Spleen (tissue), 11 donors: ENCODE results near the gene STARD13. TPM values are rescaled to one million over a fixed set of nuclear protein-coding genes. Genes with fewer than 3 reads are reported as not detected.

Experiments used
- DNase-seq: peaks from one replicate; pipeline ENCODE4 v3.0.0-alpha.2; 2020
- H3K27ac ChIP-seq, 8 donors: fragments of 200-600 bp; sonication (generic) in 7 of 8; 1 replicate in 4 of 8; 2 replicates in 4 of 8; pipeline versions ENCODE4 v1.5.0 to v1.8.0; 2016 to 2021; ENCODE audit warnings: inconsistent platforms in 4 of 8, mild to moderate bottlenecking in 4 of 8, moderate library complexity in 1 of 8
- H3K27me3 ChIP-seq, 7 donors: fragments of 200-600 bp; sonication (generic) in 6 of 7; replicated peaks in 1 of 7; 1 replicate in 4 of 7; 2 replicates in 3 of 7; pipeline versions ENCODE4 v1.5.0 to v1.8.0; 2016 to 2021; ENCODE audit warnings: inconsistent platforms in 3 of 7, mild to moderate bottlenecking in 1 of 7
- H3K36me3 ChIP-seq, 6 donors: fragments of 200-600 bp; sonication (generic) in 5 of 6; 1 replicate in 4 of 6; 2 replicates in 2 of 6; pipeline versions ENCODE4 v1.5.0 to v1.8.0; 2016 to 2021; ENCODE audit warnings: inconsistent platforms in 2 of 6
- H3K4me1 ChIP-seq, 6 donors: fragments of 200-600 bp; sonication (generic) in 5 of 6; 1 replicate in 3 of 6; 2 replicates in 3 of 6; pipeline versions ENCODE4 v1.5.0 to v1.8.0; 2016 to 2021; ENCODE audit warnings: inconsistent platforms in 3 of 6
- H3K4me3 ChIP-seq, 8 donors: fragments of 200-600 bp; sonication (generic) in 7 of 8; 1 replicate in 4 of 8; 2 replicates in 4 of 8; pipeline versions ENCODE4 v1.5.0 to v1.8.0; 2016 to 2021; ENCODE audit warnings: inconsistent platforms in 4 of 8, mild to moderate bottlenecking in 4 of 8, moderate library complexity in 2 of 8
- H3K9me3 ChIP-seq, 8 donors: fragments of 200-600 bp; sonication (generic) in 7 of 8; 1 replicate in 4 of 8; 2 replicates in 4 of 8; pipeline versions ENCODE4 v1.5.0 to v1.8.0; 2016 to 2021; ENCODE audit warnings: inconsistent platforms in 4 of 8
- POLR2A ChIP-seq, 3 donors: fragments of 450-650 bp; IDR thresholded peaks; one replicate each; pipeline ENCODE4 v1.5.1; 2017; ENCODE audit warnings: antibody characterized with exemption in 3 of 3, mild to moderate bottlenecking in 1 of 3
- POLR2AphosphoS5 ChIP-seq, 3 donors: sonication (generic); formaldehyde crosslinking; IDR thresholded peaks; one replicate each; pipeline ENCODE4 v1.5.1; 2017; ENCODE audit warnings: antibody characterized with exemption in 3 of 3
- WGBS, 5 donors: extraction: QIAGEN DNeasy Blood & Tissue Kit in 3 of 5; methylation state at CpG; one replicate each; pipeline versions ENCODE4 v1.1.5 to v1.1.7; 2013 to 2018; 5-methylcytosine and 5-hydroxymethylcytosine counted together
- intact Hi-C: fragments of 100-400 bp; cut with DNase I; formaldehyde crosslinking; loops from one replicate; pipeline ENCODE4 v1.15.0; 2023; ENCODE audit warnings: low total_unique reads
- polyA plus RNA-seq, 3 donors: library from polyadenylated mRNA; stranded (reverse); fragments of 200-250 nt; gene quantifications; one replicate each; pipeline ENCODE4 v1.2.1, GENCODE V29; 2013
- total RNA-seq, 7 donors: library from RNA; depleted of rRNA in 3 of 7; stranded (reverse); fragments of >200 nt in 3 of 7; fragmentation: NEBNext Ultra II Directional in 4 of 7; extraction: Animal tissue kit (Norgen Biotek cat#: 25700) in 4 of 7; gene quantifications; one replicate each; pipeline versions ENCODE4 v1.1.0 to v1.2.1, GENCODE V29; 2016 to 2021
- TF ChIP-seq, protein P1 (sequence below), 11 experiments: fragments of 200-600 bp in 7 of 11; fragments of 450-650 bp in 4 of 11; sonication (generic) in 4 of 11; IDR thresholded peaks in 8 of 11; conservative IDR thresholded peaks in 3 of 11; 1 replicate in 7 of 11; 2 replicates in 4 of 11; pipeline versions ENCODE4 v1.4.0 to v1.8.0; 2016 to 2021; ENCODE audit warnings: antibody characterized with exemption in 11 of 11, inconsistent platforms in 4 of 11, mild to moderate bottlenecking in 1 of 11
- donor health status: healthy with polysubstance abuse.
- donor health status: DM: no; HTN: no; CAD: no; lungs with moderate emphysema.
- donor health status: DM: no; HTN: no; CAD: no.
- donor health status: Bipolar disorder and iron deficiency.
- donor health status: healthy.
- donor health status: DM: no; HTN: no; CAD: no.
- donor health status: DM: yes; HTN: yes; CAD: no.

STARD13 gene
- total and polyA plus RNA-seq, 10 donors = 1.4 to 58.1 (median 26.7) TPM

DNA sequence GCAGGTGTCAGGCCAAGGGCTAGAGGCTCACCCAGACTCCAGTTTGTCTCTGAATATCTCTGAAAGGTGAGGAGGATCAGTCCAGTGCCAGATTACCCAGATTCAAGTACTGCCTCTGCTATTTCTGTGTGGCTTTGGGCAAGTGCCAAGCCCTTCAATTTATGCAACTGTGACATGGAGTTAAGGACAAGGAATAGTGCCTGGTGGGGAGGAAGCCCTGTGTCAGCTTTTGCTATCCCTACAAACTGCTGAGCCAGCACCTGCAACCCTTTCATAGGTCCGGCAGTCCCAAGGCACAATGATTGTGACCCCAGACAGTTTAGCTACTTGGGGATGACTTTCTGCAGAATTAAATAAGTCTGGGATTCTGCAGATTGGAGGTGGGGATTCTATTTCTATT lies 146.4 kb downstream of the STARD13 start:
- Histone ChIP-seq H3K27ac (no peak overlapping the region), H3K4me3 (no peak overlapping the region), H3K9me3 (peaks cover 0 to 20% (median 9%) of the 10 kb centered on the region in 8 donors), H3K36me3 (peaks cover 0 to 30% (median 2%) of the 10 kb centered on the region in 6 donors), H3K27me3 (no peaks in the 10 kb centered on the region), H3K4me1 (peaks cover 0 to 9% (median 0%) of the 10 kb centered on the region in 6 donors)
- no peak for DNase-seq
- WGBS, 5 donors = 30 to 67% (median 55%) methylated on average over 1 of the region's 1 CpG
- intact Hi-C loops = no loop called here
- TF ChIP-seq, protein P1, sequence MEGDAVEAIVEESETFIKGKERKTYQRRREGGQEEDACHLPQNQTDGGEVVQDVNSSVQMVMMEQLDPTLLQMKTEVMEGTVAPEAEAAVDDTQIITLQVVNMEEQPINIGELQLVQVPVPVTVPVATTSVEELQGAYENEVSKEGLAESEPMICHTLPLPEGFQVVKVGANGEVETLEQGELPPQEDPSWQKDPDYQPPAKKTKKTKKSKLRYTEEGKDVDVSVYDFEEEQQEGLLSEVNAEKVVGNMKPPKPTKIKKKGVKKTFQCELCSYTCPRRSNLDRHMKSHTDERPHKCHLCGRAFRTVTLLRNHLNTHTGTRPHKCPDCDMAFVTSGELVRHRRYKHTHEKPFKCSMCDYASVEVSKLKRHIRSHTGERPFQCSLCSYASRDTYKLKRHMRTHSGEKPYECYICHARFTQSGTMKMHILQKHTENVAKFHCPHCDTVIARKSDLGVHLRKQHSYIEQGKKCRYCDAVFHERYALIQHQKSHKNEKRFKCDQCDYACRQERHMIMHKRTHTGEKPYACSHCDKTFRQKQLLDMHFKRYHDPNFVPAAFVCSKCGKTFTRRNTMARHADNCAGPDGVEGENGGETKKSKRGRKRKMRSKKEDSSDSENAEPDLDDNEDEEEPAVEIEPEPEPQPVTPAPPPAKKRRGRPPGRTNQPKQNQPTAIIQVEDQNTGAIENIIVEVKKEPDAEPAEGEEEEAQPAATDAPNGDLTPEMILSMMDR (IDR thresholded peaks at IDR 0.05 in 8 of 11, conservative IDR thresholded peaks at IDR 0.05 in 3 of 11) = no peak
- no peak for TF ChIP-seq POLR2A (IDR thresholded peaks at IDR 0.05)
- TF ChIP-seq POLR2AphosphoS5 (IDR thresholded peaks at IDR 0.05) = peak in 1 of 3 donors; percentile 34

DNA sequence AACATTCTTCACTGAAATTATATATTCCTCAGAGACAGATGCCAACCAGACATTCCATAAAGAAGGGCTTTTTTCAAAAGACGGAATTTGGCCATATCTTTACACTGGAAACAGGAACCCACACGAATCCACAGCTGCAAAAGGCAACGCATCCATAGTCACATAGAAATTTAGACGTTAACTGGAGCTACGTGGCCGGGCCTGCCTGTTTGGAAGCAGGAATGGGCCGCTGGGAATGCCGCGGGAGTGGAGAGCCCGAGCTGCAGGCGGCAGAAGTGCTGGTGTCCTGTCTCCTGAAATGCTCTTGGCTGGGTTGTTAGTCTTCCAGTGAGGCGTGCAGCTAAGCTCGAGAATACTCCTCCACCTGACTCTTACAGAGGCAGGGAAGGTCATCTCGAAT lies 147.1 kb downstream of the STARD13 start:
- no peaks in the 10 kb centered on the region for H3K27me3 ChIP-seq
- peaks cover 0 to 30% (median 2%) of the 10 kb centered on the region in 6 donors for H3K36me3 ChIP-seq
- no peak for TF ChIP-seq POLR2AphosphoS5 (IDR thresholded peaks at IDR 0.05)
- TF ChIP-seq POLR2A (IDR thresholded peaks at IDR 0.05) = no peak
- TF ChIP-seq, protein P1 (IDR thresholded peaks at IDR 0.05 in 8 of 11, conservative IDR thresholded peaks at IDR 0.05 in 3 of 11) = no peak
- intact Hi-C loops = no loop called here
- H3K9me3 ChIP-seq = peaks cover 0 to 20% (median 9%) of the 10 kb centered on the region in 8 donors
- no peak overlapping the region for H3K27ac ChIP-seq
- H3K4me1 ChIP-seq = peaks cover 0 to 9% (median 0%) of the 10 kb centered on the region in 6 donors
- 83 to 90% (median 89%) methylated on average over 13 to 14 of the region's 14 CpGs for WGBS, 5 donors
- no peak overlapping the region for H3K4me3 ChIP-seq
- no peak for DNase-seq

DNA sequence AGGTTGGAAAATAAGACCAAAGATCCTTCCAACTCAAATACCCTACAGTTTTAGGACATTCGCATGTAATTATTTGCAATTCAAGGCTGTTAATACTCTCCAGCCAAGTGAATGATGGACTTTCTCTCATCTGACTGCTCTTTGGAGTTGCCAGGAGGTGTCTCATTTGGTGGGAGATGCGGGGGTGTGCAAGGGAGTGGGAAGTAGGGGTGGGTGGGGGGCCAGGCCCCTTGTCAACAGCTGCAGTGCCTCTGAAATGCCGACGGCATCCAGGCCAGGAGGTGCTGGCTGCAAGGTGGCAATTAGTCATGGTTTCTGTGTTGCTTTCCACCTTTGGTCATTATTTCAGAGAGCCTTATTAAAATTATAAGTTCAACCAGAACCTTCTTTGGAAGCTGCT lies 147.8 kb downstream of the STARD13 start:
- DNase-seq = no peak
- Histone ChIP-seq H3K27ac (no peak overlapping the region), H3K4me3 (no peak overlapping the region), H3K9me3 (peaks cover 0 to 20% (median 9%) of the 10 kb centered on the region in 8 donors), H3K27me3 (no peaks in the 10 kb centered on the region), H3K36me3 (peaks cover 0 to 30% (median 2%) of the 10 kb centered on the region in 6 donors), H3K4me1 (peaks cover 0 to 9% (median 0%) of the 10 kb centered on the region in 6 donors)
- TF ChIP-seq POLR2AphosphoS5 (IDR thresholded peaks at IDR 0.05) (no peak), POLR2A (IDR thresholded peaks at IDR 0.05) (no peak)
- TF ChIP-seq, protein P1 (IDR thresholded peaks at IDR 0.05 in 8 of 11, conservative IDR thresholded peaks at IDR 0.05 in 3 of 11) = no peak
- WGBS, 5 donors = 78 to 94% (median 85%) methylated on average over 4 of the region's 4 CpGs
- intact Hi-C loops = no loop called here

DNA sequence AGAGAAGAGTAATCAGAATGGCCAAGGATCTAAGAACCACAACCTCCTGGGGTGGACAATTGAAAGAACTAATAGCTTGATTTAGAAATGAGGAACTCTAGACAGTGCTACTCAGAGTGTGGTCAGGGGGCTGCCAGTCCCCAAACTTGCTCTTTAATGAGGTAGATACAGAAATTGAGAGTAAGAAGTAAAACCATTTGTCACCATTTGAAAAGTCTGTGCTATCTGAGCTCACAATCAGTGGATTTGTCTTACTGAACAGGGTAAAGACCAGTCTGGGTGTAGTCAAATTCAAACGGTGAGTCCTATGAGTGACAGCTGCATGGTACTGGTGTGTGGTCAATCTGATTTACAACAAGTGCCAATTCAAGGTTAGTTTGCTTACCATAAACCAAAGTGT lies 150.5 kb downstream of the STARD13 start:
- DNase-seq = no peak
- intact Hi-C loops = no loop called here
- 70 to 91% (median 84%) methylated on average over 1 of the region's 1 CpG for WGBS, 5 donors
- H3K4me3 ChIP-seq = no peak overlapping the region
- no peak for TF ChIP-seq POLR2A (IDR thresholded peaks at IDR 0.05)
- TF ChIP-seq, protein P1 (IDR thresholded peaks at IDR 0.05 in 8 of 11, conservative IDR thresholded peaks at IDR 0.05 in 3 of 11) = no peak
- TF ChIP-seq POLR2AphosphoS5 (IDR thresholded peaks at IDR 0.05) = no peak
- H3K9me3 ChIP-seq = peaks cover 0 to 20% (median 9%) of the 10 kb centered on the region in 8 donors
- no peak overlapping the region for H3K27ac ChIP-seq
- H3K4me1 ChIP-seq = peaks cover 0 to 17% (median 0%) of the 10 kb centered on the region in 6 donors
- no peaks in the 10 kb centered on the region for H3K27me3 ChIP-seq
- H3K36me3 ChIP-seq = peaks cover 0 to 22% (median 2%) of the 10 kb centered on the region in 6 donors
